GM20000 (cell line): ENCODE measurements around the gene STAMBPL1.

Source experiments
- DNase-seq: peaks from one replicate; pipeline ENCODE4 v3.0.0; 2012; ENCODE audit warnings: low spot score
- CTCF ChIP-seq: IDR thresholded peaks from 2 replicates; pipeline ENCODE4 v1.5.1; 2012; ENCODE audit warnings: mild to moderate bottlenecking, control low read depth; ENCODE audit errors: extremely low read depth, missing control alignments

Gene STAMBPL1

GRCh38 chr10:88943778-88944177 is 63.7 kb downstream of the STAMBPL1 start:
- DNase-seq = no peak
- no peak for TF ChIP-seq CTCF

GRCh38 chr10:88944813-88945212 is 64.8 kb downstream of the STAMBPL1 start:
- TF ChIP-seq CTCF = no peak
- DNase-seq = peak; percentile 12

- TF ChIP-seq CTCF = no peak
- DNase-seq = no peak
Observed at GRCh38 chr10:88946200-88946599, 66.2 kb downstream of the STAMBPL1 start.

GRCh38 chr10:88946965-88947590 is 67.0 kb downstream of the STAMBPL1 start:
- DNase-seq = no peak

GRCh38 chr10:88949051-88949450 is 69.0 kb downstream of the STAMBPL1 start:
- DNase-seq = no peak
- TF ChIP-seq CTCF = no peak

More at GRCh38 chr10:88946965-88947590, 67.0 kb downstream of the STAMBPL1 start:
- no peak for TF ChIP-seq CTCF

- DNase-seq = no peak
- TF ChIP-seq CTCF = no peak
Observed at GRCh38 chr10:88949912-88950837, 70.1 kb downstream of the STAMBPL1 start.

GRCh38 chr10:88952647-88953111 is 72.6 kb downstream of the STAMBPL1 start, which contains the start of gene ACTA2:
TSS of gene ACTA2 (minus strand) at chr10:88952773. CDS start at chr10:88948930, 3,843 bp downstream.
- no peak for TF ChIP-seq CTCF
- no peak for DNase-seq
